DMS153 (cell line): Measurements from ENCODE around the gene ELMO3.

Source experiments
- DNase-seq: peaks from one replicate; lab custom pipeline; 2025; lab: John Stamatoyannopoulos, UW

ELMO3 gene

DNA sequence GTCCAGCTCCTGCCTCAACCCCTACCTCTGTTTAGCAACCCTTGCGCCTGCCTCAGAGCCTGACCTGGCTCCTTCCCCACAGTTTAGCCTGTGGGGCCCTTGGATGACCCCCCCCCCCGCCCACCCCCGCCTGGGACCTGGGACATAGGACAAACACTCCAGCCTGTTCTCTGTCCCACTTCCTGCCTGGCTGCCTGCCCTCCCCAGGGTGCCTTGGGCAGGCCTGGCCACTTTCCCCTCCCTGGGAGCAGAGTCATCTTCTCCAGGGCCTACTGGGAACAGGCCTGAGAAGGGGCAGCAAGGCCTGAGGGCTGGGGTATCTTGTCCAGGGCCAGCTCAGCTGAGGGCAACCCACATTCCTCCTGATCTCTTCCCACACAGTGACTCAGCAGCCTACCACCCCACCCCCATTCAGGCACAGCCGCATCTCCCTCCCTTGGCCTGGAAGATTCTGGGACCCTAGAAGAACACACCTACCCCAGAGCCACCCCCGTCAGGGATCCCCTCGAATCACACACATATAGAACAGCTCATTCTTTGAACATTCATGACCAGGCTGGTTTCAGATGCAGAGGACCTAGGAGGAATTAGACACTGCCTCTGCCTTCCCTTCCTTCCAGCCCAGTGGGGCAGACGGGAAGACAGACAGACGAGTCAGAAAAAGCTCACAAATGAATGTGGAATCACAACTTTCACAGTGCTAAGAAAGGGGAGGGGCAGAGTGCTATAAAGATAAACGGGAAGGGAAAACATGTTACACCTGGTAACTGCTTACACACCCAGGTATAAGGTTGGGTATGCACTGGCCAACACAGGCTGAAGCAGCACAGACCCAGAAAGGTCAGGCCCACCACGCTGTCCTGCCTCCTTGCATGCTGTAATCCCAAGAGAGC is 42.3 kb downstream of the ELMO3 start:
- peak; percentile 3 for DNase-seq

DNA sequence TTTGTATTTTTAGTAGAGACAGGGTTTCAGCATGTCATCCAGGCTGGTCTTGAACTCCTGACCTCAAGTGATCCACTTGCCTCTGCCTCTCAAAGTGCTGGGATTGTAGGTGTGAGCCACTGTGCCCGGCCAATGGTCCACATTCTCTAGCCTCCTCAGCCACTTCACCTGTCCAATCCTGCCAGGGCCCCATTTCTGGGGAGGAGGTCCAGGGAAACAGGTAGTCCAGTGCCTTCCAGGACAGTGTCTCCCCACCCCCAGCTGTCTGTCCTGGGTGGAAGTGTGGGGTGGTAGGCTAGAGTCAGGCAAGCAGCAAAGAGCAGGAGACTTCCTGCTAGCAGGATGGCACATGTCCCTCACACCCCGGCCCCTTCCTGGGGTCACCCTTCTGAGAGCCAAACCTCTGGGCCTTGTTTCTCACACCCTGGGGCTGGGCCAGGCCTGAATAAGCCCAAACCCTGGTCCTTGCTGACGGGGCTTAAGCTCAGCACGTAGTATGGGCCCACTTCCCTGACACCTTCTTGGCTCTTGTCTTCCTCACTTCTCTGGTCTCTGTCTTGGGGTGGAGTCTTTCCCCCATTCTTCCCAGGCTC is 43.3 kb downstream of the ELMO3 start:
- DNase-seq: no peak

DNA sequence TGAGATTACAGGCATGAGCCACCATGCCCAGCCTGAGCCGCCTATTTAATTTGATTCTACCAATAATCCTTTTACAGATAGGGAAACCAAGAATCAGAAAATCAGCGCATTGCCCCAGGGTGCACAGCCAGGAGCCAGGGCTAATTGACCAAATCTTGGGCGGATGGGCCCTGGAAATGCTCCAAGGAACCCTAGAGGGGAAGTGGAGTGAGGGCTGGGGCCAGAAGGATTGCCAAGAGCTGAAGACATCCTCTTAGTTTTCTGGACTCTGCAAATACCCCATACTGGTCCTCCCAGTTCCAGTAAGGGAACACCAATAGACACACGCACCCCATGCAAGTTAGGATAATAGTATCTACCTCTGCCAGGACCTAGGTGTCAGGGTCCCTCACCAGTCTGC is 44.5 kb downstream of the ELMO3 start:
- DNase-seq: no peak

DNA sequence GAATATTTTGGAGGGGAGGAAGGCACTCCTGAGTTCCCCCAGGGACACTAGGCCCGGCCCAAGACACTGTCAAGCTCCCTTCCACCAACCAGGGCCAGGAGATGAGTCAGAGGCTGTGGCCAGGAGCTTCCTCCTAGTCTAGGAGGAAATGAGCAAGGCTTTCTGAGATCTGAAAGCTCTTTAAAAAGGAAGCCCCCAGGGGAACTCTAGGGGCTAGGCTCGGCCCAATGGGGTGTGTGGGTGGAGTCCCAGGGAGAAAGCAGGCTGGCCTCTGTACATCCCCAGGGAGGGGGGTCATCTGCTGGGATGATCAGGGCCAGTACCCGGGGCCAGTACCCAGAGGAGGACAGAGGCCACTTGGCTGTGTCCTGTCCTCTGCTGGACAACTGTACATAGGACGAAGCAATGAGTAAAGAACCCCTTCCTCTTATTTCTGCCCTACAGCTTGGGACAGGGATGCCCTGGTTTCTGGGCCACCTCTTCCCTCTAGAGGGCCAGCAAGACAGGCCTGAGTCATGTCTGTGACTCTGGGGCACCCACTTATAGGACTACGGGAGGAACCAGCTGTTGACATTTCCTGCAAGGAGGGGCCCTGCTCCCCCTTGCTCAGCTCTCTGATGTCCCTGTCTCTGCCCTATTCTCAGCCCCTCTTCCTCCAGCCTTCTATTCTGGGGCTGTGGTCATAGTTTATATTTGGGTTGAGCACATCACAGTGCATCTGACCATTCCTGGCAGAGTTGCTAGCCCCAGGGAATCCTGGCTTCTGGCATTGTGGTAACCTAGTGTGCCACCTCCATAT is 45.7 kb downstream of the ELMO3 start:
- no peak for DNase-seq

DNA sequence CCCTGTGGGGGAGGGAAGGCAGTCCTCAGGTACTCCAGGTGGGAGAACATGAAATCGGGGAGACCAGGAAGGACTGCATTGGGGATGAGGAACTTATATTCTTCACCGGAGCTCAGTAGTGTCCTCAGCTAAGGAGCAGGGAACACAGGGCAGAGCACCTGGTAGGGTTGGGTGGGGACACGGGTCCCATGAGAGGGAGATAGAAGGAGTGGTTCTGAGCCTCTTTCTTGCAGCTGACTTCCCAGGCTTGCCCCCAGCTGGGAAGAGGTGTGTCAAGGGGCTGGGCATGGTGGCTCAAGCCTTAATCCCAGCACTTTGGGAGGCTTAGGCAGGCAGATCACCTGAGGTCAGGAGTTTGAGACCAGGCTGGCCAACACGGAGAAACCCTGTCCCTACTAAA is 46.3 kb downstream of the ELMO3 start:
- no peak for DNase-seq

DNA sequence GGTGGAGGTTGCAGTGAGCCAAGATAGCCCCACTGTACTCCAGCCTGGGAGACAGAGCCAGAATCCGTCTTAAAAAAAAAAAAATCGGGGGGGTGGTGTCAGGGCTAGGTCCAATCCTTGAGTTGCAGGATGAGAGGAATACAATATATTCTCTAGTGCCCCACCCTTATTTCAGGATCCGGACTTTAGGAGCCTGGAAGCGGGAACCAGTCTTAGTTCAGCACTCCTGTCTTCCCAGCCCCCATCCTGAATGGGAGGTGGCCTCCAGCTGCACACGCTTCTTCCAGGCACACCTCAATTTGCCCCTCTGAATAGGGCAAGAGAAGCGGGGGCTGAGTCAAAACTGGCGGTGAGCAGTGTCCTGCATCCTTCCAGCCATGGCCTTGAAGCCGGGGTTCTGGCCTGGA is 46.7 kb downstream of the ELMO3 start:
- no peak for DNase-seq

DNA sequence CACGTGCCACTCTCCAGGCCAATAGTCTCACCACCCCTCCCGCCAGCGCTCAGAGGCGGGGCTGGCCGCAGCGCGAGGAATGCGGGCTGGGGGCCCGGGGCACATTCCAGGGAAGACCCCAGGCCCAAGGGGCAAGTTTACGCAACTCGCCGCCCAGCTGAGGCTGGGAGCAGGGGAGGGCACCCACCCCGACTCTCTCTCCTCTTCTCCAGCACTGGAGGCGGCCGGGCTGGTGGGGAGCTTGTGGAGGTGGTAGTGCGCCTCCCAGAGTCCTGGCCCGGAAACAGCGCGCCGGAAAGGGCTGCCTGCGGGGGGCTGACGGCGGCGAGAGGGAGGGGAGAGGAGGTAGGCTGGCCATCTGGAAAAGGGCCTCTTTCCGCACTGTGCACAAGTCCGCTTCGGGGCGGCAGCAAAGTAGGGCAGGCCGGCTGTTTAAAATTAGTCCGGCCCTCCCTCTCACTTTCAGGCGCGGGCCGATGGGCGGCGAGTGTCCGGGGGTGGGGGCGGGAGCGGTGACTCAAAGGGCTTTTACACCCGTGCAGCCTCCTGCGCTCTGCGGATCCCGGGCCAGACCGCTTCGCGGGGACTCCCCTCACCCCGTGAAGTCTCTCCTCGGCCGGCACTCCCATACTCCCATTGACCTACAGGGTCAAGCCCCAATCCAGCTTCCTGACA is 47.3 kb downstream of the ELMO3 start:
- peak; percentile 30 for DNase-seq

DNA sequence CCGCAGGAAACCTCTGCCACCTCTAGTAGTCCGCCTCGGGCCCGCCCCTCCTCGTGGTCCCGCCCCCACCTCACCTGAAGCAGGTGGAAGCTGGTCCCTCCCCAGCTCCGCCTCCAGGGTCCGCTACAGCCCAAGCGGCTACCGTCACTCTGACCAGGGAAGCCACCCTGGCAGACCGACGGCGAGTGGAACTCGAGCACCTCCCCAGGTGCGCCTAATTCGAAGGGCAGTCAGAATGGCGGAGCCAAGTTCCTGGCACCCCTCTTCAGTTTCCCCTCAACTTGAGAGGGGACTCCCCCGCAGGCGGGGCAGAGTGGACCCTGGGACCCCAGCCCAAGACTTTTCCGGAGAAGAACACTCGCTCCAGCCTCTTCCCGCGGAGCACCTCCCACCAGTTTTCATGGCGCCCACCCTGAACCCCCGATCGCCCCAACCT is 47.8 kb downstream of the ELMO3 start:
- peak; percentile 89 for DNase-seq

DNA sequence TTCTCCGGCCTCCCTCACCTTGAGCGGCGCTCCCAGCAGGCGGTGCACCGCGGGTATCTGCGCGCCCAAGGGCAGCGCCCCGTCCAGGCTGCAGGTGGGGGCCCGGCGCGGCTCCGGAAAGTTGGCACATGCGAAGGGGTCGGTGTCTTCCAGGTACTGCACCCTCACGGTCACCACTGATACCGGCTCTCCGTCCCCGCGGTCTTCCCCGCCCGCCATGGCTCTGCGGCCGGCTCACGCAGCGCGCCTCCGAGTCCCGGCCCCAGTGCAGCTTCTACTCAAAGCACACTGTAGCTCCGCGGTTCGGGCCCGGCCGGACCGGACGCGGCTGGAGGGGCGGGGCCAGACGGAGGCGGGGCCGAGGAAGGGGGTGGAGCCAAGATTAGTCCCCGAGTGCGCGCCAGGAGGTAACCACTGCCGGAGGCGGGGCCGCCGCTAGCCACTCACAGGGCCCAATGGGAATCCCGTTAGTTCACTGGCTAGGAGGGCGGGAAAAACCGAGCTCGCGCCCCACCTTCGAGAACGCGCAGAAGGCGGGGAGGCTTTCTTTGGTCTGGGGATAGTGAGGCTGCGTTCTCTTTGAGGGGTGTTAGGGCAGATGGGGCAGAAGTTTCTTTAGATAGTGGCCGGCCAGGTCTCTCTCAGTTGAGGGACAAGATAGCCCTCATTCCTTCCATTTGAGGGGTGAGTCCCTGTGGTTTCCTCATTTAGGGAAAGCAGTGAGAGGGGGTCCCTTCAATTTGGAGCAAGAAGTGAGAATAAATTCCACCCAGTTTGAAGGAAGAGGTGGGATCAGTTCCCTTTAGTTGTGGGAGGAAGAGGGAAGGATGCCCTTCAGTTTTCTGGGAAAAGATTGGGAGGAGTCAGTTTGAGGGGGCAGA is 48.5 kb downstream of the ELMO3 start, which contains the start of gene FHOD1:
Gene FHOD1 (minus strand): TSS at position 290 of the 881 bp plus-strand sequence. CDS start 71 bp downstream, at position 219.
- DNase-seq: peak; percentile 86

DNA sequence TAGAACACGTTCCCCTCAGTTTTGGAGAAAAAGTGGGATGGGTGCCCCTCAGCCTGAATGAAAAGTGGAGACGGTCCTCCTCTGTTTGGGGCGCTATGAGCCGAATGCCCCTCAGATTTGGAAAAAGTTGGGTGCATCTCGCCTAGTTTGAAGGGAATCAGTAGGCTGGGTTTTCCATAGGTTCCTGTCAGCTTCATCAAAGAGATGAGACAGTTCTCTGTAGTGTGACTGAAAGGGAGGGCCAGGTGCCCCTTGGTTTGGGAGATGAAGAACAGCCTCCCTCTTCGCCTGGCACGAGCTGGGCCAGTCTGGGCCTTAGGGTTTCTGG is 49.1 kb downstream of the ELMO3 start:
- no peak for DNase-seq

DNA sequence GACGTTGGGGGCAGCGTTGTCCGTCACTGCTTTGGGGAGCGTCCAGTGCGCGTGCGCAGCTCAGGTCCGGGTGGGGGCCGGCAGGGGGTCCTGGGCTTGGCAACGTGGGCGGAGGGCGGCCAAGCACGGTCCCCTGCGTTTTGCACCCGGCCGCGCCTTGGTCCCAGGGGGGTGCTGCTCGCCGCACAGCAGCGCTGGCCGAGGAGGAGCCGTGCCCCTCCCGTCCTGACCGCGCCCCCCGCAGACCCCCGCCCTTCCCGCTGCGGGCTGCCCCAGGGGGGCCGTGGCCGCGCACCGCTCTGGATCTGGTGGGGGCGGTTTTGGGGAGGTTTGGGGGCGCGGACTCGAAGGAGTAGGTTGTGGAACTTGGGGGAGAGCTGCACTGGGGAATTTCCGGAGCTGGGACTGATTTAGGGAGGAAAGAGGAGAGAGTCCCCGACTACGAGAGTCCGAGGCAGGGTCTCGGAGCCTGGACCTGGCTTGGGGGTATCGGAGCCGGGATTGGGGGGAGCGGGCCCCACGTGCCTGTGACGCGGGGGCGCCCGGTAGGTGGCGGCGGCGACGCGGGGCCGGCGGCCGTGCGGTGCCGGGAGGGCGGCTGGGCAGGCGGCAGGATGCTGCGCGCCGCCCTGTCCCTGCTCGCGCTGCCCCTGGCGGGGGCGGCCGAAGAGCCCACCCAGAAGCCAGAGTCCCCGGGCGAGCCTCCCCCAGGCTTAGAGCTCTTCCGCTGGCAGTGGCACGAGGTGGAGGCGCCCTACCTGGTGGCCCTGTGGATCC is 49.7 kb downstream of the ELMO3 start, which contains the start of gene SLC9A5:
Gene SLC9A5 (plus strand): TSS at position 579 of the 777 bp plus-strand sequence. CDS start 36 bp downstream, at position 615.
- no peak for DNase-seq

DNA sequence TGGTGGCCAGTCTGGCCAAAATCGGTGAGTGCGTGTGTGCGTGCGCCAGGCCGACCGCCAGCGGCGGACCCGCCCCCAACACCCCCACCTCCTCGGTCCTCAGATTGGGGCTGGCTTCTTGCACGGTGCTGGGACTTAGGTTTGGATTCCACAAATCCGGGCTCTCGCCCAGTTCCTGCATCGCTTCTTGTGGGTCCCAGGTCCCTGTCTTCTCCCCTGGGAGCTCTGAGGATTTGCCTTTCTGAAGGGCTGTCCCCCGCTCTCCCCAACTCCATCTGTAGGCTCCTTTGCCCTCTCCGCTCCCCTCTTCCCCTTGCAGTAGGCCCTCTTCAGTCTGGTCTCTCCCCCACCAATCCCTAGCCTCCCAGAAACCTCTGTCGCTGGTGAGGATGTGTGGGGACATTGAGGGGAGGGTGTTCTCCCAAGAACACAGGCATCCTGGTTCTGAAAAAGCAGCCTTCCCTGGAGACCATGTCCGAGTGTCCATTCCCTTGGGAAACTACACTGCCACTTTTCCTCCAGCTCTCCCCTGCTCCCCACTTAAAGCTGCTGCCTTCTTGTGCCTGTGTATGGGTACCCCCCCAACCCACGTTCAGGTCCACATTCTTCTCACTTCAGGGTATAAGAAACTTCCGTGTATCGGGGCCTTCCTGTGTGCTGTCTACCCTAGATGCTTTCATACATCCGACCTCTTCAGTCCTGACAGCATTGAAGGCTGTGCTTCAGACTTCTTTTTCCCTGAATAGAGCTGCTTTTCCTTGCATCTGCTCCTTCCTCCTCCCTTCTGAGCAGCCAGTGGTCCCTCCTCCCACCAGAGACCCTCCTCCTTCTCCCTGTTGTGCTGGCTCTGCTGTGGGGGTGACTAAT is 50.5 kb downstream of the ELMO3 start:
- DNase-seq: no peak

DNA sequence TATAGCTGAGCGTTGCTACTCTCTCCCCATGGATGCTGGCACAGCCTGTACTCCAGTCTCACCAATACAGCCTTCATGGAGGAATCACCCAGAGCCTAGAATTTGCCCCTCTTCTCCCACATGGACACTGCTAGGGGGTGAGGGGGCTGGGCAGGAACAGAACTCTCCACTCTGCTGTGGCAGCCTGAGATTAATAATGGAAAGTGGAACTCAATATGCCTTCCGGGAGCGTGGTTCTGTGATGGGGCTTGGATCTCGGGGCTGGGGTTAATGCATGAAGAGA is 51.1 kb downstream of the ELMO3 start:
- no peak for DNase-seq

DNA sequence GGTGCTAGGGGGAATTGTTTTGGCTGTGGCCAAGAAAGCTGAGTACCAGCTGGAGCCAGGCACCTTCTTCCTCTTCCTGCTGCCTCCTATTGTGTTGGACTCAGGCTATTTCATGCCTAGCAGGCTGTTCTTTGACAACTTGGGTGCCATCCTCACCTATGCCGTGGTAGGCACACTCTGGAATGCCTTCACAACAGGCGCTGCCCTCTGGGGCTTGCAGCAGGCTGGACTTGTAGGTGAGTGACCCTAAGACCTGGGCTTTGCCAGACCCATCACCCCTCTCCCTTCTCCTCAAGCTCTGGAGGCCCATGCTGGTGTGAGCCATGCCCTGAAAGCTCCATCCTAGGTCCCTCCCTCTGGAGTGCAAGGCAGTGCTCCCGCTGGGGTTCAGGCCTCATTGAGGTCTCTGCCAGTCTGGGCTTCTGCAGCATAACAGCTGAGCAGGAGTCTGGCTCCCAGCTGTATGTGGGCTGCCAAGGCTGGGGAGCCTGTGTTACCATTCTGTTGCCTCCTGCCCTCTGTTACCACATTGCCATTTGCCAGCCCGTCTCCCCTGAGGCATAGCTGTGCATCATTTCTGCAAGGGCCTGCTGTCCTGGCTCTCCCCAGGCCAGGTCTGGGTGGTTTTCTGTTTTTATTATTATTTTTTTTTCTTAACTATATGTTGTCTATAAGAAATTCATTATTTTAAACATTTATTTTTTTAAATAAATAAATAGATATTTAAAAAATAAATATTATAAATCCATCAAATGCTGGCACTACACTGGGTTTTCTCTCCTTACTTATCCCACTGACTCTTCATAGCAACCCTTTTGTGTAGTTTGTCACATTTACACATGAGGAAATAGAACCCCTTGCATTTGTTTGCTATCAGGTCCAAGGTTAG is 53.9 kb downstream of the ELMO3 start:
- no peak for DNase-seq
